Fibroblast of skin of left quadriceps (primary cell): ENCODE measurements around the gene PPP1R3F.

ENCODE experiments used
- DNase-seq, 2 experiments: peaks; one replicate each; pipeline ENCODE4 v3.0.0-alpha.2; 2013; ENCODE audit warnings: low read depth in 2 of 2

Gene PPP1R3F

GRCh38 chrX:49249616-49250015 is 20.0 kb upstream of the PPP1R3F start:
- no peak for DNase-seq

GRCh38 chrX:49250066-49250465 is 19.5 kb upstream of the PPP1R3F start:
- DNase-seq, result no peak

- no peak for DNase-seq
Observed at GRCh38 chrX:49250578-49250977, 19.0 kb upstream of the PPP1R3F start.

GRCh38 chrX:49251325-49251724 is 18.3 kb upstream of the PPP1R3F start:
- no peak for DNase-seq

GRCh38 chrX:49254639-49255038 is 15.0 kb upstream of the PPP1R3F start:
- no peak for DNase-seq

- DNase-seq, result no peak
Observed at GRCh38 chrX:49256268-49256995, 13.2 kb upstream of the PPP1R3F start.

GRCh38 chrX:49257074-49257790 is 12.4 kb upstream of the PPP1R3F start:
- no peak for DNase-seq

- no peak for DNase-seq
Observed at GRCh38 chrX:49257846-49258748, 11.5 kb upstream of the PPP1R3F start.

- no peak for DNase-seq
Observed at GRCh38 chrX:49258749-49259124, 10.9 kb upstream of the PPP1R3F start.

GRCh38 chrX:49260221-49260985 is 9.2 kb upstream of the PPP1R3F start:
- DNase-seq, result no peak

GRCh38 chrX:49262603-49263002 is 7.0 kb upstream of the PPP1R3F start:
- DNase-seq, result no peak

GRCh38 chrX:49263631-49264030 is 6.0 kb upstream of the PPP1R3F start:
- no peak for DNase-seq

- no peak for DNase-seq
Observed at GRCh38 chrX:49264460-49264859, 5.1 kb upstream of the PPP1R3F start, which contains the start of gene FOXP3. TSS of gene FOXP3 (minus strand) at chrX:49264710. CDS start at chrX:49258505, 6,205 bp downstream.

GRCh38 chrX:49266523-49267445 is 2.8 kb upstream of the PPP1R3F start:
- DNase-seq, result no peak

- no peak for DNase-seq
Observed at GRCh38 chrX:49268702-49269009, 937 bp upstream of the PPP1R3F start.

GRCh38 chrX:49269010-49269766 is 405 bp upstream of the PPP1R3F start:
- peak; percentile 96 to 97 for DNase-seq

GRCh38 chrX:49270249-49270921 is 792 bp downstream of the PPP1R3F start:
- DNase-seq, result no peak

- DNase-seq, result no peak
Observed at GRCh38 chrX:49271341-49271740, 1.7 kb downstream of the PPP1R3F start.

- no peak for DNase-seq
Observed at GRCh38 chrX:49272421-49272820, 2.8 kb downstream of the PPP1R3F start.
